Femur (tissue), 1 donor: ENCODE results near the gene CARD10.

Source experiments
- DNase-seq: peaks from one replicate; pipeline ENCODE4 v3.0.0-alpha.2; 2017

CARD10 gene

DNA sequence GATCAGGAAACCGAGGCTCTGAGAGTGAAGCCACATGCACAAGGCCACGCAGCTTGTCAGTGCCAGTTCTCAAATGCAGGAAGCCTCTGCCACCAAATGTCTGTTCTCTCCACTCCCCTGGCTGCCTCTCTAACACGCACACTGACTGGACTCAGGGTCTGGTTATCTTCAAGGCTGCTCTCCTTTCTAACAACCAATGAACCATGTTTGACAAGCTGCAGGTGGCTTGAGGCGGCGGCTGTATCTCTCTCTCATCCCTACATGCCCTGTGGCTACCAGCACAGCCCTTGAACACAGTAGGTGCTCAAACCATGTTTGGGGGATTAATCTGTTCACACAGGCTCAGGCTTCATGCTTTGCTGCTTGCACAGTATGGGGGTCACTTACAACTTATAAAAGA is 56.8 kb downstream of the CARD10 start:
- no peak for DNase-seq

DNA sequence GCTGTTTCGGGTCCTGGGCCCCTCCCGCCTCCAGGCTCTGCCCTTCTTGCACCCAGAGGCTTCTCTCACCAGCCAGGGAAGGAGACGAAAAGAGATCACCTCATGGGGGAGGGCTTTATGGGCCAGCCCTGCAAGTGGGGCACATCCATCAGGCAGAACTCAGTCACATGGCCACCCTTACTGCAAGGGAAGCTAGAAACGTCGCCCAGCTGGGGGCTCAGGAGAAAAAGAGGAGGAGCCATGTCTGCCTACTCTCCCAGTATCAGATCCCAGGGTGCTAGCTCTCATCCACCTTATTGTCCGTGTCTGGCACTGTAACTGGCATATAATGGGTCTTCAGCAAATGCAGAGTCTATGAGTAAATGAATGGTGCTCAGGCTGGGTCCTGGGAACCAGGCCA is 57.3 kb downstream of the CARD10 start:
- DNase-seq, result no peak

DNA sequence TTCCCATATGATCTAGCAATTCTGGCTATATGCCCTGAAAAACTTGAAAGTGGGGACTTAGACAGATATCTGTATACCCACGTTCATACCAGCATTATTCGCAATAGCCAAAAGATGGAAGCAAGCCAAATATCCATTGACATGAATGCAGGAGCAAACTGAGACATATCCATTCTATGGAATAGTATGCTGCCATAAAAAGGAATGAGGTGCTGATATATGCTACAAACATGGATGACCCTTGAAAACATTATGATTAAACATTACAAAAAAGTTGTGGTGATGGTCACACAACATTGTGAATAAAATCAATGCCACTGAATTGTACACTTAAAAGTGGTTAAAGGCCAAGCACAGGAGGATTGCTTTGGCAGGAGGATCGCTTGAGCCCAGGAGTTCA is 58.5 kb downstream of the CARD10 start:
- DNase-seq, result no peak

DNA sequence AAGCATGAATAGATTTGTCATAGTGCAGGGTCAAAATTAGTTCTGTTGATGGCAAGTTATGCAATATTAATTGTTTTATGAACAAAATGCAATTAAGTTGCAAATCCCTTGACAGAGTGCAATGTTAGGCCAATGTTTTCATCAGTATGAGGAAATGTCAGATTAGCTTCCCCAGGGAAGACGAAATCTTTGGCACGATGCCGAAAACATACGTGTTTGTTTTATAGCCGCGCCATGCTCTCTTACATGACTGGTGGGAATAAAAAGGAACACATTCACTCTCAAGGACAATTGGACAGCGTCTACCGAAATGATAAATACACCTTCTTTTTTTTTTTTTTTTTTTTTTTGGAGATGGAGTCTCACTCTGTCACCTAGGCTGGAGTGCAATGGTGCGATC is 60.0 kb downstream of the CARD10 start:
- DNase-seq, result no peak

DNA sequence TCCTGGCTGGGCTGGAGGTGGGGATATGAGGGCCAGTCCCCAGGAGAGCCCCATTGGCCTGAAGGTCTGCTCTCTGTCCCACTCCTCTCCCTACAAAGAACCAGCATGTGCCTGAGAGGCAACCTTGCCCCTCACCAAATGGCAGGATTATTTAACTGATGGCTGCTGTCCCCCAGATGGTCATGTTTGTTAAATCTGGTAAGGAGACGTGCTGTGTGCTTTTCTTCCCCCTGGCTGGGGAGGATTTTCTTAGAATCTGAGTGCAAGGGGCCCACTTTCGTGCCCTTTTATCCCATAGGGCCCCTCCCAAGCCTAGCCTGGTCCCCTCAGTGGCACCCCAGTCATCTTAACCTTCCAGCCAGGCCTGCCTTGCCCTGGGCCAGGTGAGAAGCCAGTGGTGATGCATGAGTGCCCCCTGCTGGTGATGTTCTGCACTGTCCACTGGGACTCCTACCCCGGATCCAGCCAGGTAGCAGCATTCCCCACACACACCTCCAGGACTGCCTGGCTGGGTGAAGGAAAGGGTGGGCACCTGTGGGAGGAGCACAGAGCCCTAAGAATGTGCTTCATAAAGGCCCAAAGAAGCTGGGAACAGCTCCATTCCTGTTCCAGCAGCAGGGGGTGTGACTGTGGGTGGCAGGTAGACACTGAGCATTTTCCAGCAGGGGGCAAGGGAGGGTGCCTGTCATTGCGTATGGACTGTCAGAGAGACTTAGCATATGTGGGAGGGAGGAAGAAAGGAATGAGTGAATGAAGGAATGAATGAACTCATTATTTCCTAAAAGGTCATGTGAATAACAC is 61.9 kb downstream of the CARD10 start:
- DNase-seq, result peak; percentile 75

DNA sequence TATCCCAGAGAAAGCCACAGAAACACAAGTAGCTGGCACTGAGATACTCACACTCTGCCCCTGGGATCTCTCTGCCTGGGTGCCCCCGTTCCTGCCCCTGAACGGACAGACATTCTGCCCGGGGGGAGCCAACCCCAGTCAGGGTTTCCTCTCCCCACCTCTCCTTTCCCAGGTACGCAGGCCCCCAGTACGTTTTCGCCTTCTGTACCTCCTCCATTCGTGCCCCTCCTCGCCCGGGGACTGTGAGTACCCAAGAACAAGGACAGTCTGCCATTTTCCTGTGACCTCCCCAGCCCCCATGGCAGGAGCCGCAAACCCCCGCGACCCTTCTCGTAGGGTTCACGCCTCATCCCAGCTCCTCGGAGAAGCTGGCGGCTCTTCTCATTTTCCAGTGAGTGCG is 62.9 kb downstream of the CARD10 start:
- DNase-seq, result no peak

DNA sequence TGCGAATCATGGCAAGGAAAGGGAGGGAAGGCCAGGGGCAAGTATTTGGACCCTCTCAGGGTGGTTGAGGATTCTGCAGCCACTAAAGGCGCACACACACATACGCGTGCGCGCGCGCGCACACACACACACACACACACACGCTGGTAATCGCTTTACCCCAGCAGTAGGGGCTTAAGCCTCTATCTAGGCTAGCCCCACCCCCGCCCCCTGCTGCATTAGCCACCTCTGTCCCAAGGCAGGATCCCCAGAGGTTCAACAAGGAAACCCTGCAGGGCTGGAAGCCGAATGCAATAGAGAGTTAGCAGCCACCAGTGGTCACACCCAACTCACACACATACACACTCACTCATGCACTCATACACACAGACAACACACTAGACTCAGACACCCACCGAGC is 63.3 kb downstream of the CARD10 start:
- DNase-seq, result no peak

DNA sequence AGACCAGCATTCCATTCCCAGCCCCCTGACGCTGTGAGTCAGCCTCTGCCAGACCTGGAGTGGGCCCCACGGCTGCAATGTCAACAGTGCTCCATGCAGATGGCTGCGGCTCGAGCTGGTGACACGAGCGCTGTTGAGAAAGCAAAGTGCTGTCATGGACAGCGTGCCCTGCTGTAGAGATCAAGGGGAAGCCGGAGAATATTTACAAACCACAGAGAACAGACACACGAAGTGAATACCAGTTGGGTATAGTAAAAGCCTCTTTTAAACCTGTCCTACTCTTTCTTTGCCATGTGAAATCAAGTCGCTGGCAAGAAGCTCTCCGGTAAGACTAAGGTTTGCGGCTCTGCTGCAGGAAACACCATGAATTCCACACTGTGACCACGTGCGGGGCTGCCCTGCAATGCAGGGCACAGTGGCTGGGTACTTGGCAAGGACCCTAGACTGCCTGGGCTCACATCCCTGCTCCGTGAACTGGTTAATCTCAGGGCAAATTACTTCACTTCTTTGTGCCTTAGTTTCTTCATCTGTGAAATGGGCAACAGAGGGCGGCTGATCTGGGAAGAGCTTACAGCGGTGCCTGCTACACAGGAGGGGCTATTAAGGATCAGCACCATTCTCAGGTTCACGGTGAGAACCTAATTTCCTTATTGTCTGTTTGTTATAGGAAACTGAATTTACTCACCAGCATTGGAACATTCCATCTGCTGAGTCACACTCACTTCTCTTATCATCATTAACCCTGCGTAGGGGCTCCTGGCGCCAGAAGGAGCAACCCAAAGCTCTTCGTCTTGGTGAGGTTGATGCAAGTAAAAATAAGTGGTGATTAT is 64.1 kb downstream of the CARD10 start:
- DNase-seq, result no peak

DNA sequence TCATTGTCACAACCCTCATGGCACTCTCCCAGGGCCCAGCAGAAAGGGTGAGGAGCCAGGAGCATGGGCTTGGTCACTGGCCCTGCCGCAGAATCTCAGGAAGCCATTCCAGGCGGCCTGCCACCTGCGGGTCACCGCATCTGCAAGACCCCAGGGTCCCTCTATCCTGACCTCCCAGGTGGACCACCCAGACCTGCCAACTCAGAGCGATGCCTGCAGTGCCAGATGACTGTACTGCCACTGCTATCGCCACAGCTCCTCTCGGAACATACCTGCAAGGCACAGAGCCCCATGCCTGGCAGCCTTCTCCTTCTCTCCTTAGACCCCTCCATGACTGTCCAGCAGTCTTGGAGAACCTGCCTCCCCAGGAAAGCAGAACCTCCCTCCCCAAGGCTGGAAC is 65.5 kb downstream of the CARD10 start:
- no peak for DNase-seq

DNA sequence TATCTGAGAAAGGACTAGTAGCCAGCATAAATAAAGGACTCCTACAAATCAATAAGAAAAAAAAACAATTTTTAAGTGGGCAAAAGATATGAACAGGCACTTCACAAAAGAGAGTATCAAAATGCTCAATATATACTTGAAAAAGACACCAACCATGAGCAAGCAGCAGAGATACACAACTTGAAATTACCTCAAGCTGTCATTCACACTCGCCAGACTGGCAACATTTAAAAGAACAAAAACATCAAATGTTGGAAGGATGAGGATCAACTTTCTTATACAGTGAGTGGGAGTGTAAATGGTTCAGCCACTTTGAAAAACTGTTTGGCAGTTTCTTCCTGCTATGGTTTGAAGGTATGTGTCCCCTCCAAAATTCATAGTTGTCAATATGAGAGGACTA is 68.0 kb downstream of the CARD10 start:
- no peak for DNase-seq

DNA sequence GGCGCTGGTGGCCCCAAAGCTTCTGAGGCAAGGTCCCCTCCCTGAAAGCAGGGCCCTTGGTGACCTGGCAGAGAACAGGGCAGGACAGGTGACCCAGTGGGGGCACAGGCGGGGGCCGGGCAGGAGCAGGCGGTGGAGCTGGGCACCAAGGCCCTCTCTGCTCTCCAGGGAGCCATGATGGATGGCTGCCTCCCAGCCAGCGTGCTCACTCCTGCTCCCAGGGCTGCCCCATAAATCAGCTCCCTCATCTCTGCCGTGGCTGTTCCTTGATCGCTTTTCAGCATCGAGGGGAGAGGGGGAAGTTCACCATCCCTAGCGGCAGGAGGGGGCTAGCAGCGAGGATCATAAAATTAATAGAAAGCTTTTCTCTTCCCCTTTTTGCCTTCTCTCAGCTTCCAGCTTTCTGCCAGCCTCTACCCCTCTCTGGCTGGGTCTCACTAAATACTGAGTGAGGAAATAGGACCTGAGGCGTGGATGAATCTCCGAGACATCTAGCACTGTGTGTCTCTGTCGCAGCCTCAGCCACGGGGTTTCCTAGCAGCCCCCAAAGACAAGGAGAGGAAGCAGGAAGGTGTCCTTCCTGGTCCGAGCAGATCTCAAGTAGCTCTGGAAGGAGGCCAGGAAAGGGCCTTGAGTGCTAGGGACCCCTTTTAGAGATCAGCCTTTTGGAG is 69.7 kb downstream of the CARD10 start:
- DNase-seq, result no peak

DNA sequence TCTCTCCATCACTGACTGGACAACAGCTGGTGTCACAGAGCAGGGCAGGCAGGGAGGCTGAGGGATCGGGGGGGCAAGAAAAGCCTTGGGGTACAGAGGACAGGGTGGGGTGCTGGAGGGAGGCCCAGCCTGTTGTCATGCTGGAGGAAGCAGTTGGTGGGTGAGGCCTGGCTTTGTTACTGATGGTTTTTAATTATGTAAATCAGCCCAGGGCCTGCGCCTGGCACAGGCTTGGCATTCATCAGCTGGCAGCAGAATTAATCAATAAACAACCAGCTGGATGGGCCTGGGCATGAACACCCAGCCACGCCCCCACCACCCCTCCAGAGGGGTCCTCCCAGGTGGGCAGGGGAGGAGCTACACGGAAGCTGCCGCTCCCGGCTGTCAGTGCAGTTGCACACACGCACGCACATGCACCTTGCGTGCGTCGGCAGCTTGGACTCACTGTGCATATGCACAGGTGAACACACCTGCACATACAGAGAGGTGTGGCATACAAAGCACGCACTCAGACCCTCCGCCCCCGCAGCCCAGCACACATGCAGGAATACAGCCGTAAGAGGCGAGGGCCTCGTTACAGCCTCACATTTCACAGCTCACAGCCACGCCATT is 70.6 kb downstream of the CARD10 start:
- no peak for DNase-seq

DNA sequence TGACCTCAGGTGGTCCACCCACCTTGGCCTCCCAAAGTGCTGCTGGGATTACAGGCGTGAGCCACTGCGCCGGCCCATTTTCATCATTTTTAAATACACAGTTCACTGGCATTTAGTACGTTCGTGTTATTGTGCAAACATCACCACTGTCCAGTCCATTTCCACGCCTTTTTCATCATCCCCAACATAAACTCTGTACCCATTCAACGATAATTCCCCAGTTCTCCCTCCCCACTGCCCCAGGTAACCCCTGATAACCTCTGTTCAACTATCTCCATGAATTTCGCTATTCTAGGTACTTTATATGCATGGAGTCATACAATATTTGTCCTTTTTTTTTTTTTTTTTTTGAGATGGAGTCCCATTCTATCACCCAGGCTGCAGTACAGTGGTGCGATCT is 73.7 kb downstream of the CARD10 start:
- DNase-seq, result no peak

DNA sequence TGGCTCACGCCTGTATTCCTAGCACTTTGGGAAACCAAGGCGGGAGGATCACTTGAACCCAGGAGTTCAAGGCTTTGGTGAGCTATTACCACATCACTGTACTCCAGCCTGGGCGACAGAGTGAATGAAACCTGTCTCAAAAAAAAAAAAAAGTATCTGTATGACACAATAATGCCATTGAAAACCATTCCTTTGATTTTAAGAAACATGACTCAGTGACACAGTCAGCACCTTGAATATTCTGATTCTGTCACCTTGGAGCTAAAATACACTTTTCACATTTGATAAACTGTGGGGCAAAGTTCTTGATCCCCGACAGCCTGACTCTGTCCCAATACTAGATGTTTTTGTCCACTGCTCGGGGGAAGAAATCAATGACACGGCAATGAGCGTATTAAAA is 75.2 kb downstream of the CARD10 start:
- no peak for DNase-seq

DNA sequence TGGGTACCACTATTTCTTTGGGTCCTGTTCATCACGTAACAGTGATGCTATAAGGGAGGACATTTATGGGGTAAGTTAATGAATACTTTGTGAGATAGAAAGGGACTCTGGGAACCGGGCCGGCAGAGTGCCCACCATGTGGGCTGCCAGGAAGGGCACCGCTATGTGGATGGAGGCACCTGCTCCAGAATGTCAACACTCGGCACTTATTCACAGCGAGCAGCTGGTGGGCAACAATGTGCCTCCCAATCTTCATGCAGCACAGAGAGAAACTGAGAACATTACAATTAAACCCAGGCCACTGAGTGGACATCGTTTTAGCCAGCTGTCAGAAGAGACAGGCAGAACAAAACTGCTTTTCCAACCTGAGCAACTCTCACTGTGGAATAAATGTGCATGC is 76.1 kb downstream of the CARD10 start:
- peak; percentile 18 for DNase-seq

DNA sequence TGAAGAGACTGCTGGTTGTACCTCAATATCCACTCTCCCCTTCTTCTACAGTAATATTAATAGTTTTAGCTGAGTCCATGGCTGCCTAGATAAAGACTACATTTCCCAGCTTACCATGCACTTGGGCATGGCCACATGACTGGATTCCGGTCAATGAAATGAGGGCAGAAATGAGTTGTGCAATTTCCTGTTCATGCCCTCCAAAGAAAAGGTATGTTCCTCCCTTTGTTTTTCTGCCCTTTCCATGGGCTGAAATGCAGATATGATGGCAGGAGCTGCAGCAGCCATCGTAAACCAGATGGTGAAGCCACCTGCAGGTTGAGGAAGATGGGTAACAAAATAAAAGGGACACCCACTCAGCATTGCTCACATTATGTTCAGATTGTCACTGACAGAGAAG is 76.7 kb downstream of the CARD10 start:
- no peak for DNase-seq

DNA sequence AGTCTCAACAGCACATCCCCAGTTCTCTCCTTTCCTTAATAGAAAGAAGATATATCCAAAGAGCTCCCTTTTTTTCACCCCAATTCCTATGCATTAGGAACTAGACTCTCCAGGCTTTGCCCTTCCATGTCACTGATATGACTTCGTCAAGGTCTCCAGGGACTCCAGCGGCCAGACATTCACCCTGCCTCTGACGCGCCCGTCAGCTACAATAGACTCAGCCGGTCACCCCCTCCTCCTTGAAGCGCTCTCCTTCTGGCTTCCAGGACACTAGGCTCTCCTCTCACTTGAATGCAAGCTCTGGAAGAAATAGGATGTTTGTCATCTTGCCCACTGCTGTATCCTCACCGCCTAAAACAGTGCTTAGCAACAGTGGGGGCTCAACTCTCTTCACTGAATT is 77.1 kb downstream of the CARD10 start:
- DNase-seq, result no peak

DNA sequence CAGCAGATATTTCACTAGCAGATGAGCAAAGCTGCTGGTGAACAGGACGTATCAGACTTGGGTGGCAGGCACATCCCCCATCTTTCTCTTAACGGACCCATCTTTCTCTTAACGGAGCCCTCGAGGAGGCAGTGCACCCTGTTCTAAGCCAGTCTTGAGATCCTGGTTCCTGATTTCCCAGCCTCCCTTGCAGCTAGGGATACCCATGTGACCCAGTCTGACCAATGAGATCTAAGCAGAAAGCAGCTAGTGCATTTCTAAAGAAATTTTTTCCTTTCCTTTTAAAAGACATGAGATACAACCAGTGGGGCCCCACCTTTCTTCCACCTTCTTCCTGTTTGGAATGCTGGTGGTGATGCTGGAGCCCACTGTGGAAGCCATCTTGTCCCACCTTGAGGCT is 78.3 kb downstream of the CARD10 start:
- DNase-seq, result no peak
